ENCODE measurements around the gene CTNNA3. TPM values are rescaled to one million over a fixed set of nuclear protein-coding genes. Genes with fewer than 3 reads are reported as not detected.

The CTNNA3 gene
- total RNA-seq, 1 experiment from 2014 or later: not detected

- intact Hi-C loops (cut with micrococcal nuclease; ENCODE audit: unreplicated experiment): no loop called here
- no peak overlapping the region for H3K27ac Mint-ChIP-seq (ENCODE audit: unreplicated experiment)
- CTCF ChIA-PET: no interaction called here
- H3K36me3 Mint-ChIP-seq (ENCODE audit: insufficient read depth, unreplicated experiment): no peaks in the 10 kb centered on the region
- no peak overlapping the region for H3K4me3 Mint-ChIP-seq (ENCODE audit: low read depth, unreplicated experiment)
- no peaks in the 10 kb centered on the region for H3K27me3 Mint-ChIP-seq (ENCODE audit: unreplicated experiment)
- no peak for TF ChIP-seq CTCF (IDR thresholded peaks at IDR 0.05; ENCODE audit: unreplicated experiment)
- no peaks in the 10 kb centered on the region for H3K4me1 Mint-ChIP-seq (ENCODE audit: low read depth, unreplicated experiment)
- H3K9me3 Mint-ChIP-seq (ENCODE audit: low read depth, unreplicated experiment): peaks cover 3% of the 10 kb centered on the region
- DNase-seq: no peak
- BruUV-seq (replicated peaks): no TSS peak
These were observed 1181.3 kb downstream of the CTNNA3 start for GRCh38 chr10:66514666-66515065.

- CTCF ChIA-PET: no interaction called here
- DNase-seq: no peak
- H3K27ac Mint-ChIP-seq (ENCODE audit: unreplicated experiment): no peak overlapping the region
- H3K4me3 Mint-ChIP-seq (ENCODE audit: low read depth, unreplicated experiment): no peak overlapping the region
- no peak for TF ChIP-seq CTCF (IDR thresholded peaks at IDR 0.05; ENCODE audit: unreplicated experiment)
- BruUV-seq (replicated peaks): no TSS peak
- H3K4me1 Mint-ChIP-seq (ENCODE audit: low read depth, unreplicated experiment): no peaks in the 10 kb centered on the region
- peaks cover 3% of the 10 kb centered on the region for H3K9me3 Mint-ChIP-seq (ENCODE audit: low read depth, unreplicated experiment)
- no peaks in the 10 kb centered on the region for H3K36me3 Mint-ChIP-seq (ENCODE audit: insufficient read depth, unreplicated experiment)
- no peaks in the 10 kb centered on the region for H3K27me3 Mint-ChIP-seq (ENCODE audit: unreplicated experiment)
- intact Hi-C loops (cut with micrococcal nuclease; ENCODE audit: unreplicated experiment): no loop called here
These were observed 1182.5 kb downstream of the CTNNA3 start for GRCh38 chr10:66513504-66513903.

GRCh38 chr10:66505003-66505657 lies 1190.9 kb downstream of the CTNNA3 start:
- no TSS peak for BruUV-seq (replicated peaks)
- Mint-ChIP-seq H3K27ac (ENCODE audit: unreplicated experiment) (no peak overlapping the region), H3K4me1 (ENCODE audit: low read depth, unreplicated experiment) (no peaks in the 10 kb centered on the region), H3K36me3 (ENCODE audit: insufficient read depth, unreplicated experiment) (no peaks in the 10 kb centered on the region), H3K9me3 (ENCODE audit: low read depth, unreplicated experiment) (no peaks in the 10 kb centered on the region), H3K4me3 (ENCODE audit: low read depth, unreplicated experiment) (no peak overlapping the region), H3K27me3 (ENCODE audit: unreplicated experiment) (no peaks in the 10 kb centered on the region)
- TF ChIP-seq CTCF (IDR thresholded peaks at IDR 0.05; ENCODE audit: unreplicated experiment): no peak
- DNase-seq: no peak
- intact Hi-C loops (cut with micrococcal nuclease; ENCODE audit: unreplicated experiment): no loop called here
- CTCF ChIA-PET: no interaction called here

GRCh38 chr10:66501356-66501755 lies 1194.6 kb downstream of the CTNNA3 start:
- Mint-ChIP-seq H3K9me3 (ENCODE audit: low read depth, unreplicated experiment) (no peaks in the 10 kb centered on the region), H3K36me3 (ENCODE audit: insufficient read depth, unreplicated experiment) (no peaks in the 10 kb centered on the region), H3K4me1 (ENCODE audit: low read depth, unreplicated experiment) (no peaks in the 10 kb centered on the region), H3K27me3 (ENCODE audit: unreplicated experiment) (no peaks in the 10 kb centered on the region), H3K27ac (ENCODE audit: unreplicated experiment) (no peak overlapping the region), H3K4me3 (ENCODE audit: low read depth, unreplicated experiment) (no peak overlapping the region)
- no peak for DNase-seq
- intact Hi-C loops (cut with micrococcal nuclease; ENCODE audit: unreplicated experiment): no loop called here
- no TSS peak for BruUV-seq (replicated peaks)
- TF ChIP-seq CTCF (IDR thresholded peaks at IDR 0.05; ENCODE audit: unreplicated experiment): no peak
- CTCF ChIA-PET: no interaction called here
